ENCODE data around the gene POLR1F. TPM values are rescaled to one million over a fixed set of nuclear protein-coding genes. Genes with fewer than 3 reads are reported as not detected.

The POLR1F gene
- total RNA-seq, 1 experiment from 2014 or later, result 24.9 TPM

DNA sequence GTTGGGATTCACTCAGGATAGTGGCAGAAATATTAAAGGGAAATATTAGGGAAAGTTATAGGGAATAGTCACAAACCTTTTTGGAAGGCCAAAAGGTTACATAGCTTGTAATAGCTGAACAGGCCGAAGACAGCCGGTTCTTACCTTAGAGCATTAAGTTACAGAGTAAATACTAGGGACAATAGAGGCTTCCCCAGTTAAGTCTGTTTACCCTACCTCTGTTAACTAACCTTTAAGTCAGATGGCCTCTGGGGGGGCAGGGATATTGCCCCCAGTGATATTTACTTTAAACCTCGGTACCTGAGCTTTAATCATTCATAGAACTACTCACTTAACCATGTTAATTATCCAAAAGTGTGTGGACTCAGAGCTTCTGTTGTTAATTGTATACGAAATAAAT, 7.4 kb downstream of the POLR1F start:
- Histone ChIP-seq H3K4me1 (ENCODE audit: insufficient read depth, low read length) (no peaks in the 10 kb centered on the region), H3K79me2 (ENCODE audit: insufficient read depth, low read length) (no peaks in the 10 kb centered on the region; the same call in 1 of the 2 replicates), H3K27me3 (ENCODE audit: insufficient read depth, low read length) (no peaks in the 10 kb centered on the region), H2BK120ac (ENCODE audit: low read depth, low read length, poor library complexity, severe bottlenecking) (no peak overlapping the region), H2BK15ac (ENCODE audit: low read depth, low read length) (no peak overlapping the region), H3K4me2 (ENCODE audit: insufficient read depth, insufficient read length, low read length) (no peak overlapping the region), H3K23ac (ENCODE audit: insufficient read length, low read depth, low read length) (no peak overlapping the region), H2BK12ac (ENCODE audit: insufficient read length, low read depth, low read length) (no peak overlapping the region), H3K18ac (ENCODE audit: insufficient read length, low read depth, low read length) (no peak overlapping the region), H3K4ac (ENCODE audit: low read depth, low read length) (no peak overlapping the region), H3K9me3 (ENCODE audit: control insufficient read depth, low read depth, low read length) (no peaks in the 10 kb centered on the region), H3K56ac (ENCODE audit: insufficient read length, low read depth, low read length) (no peak overlapping the region), H4K91ac (ENCODE audit: insufficient read length, low read depth, low read length) (no peak overlapping the region), H3K27ac (ENCODE audit: insufficient read length, low read depth, low read length) (no peak overlapping the region), H2BK20ac (ENCODE audit: low read depth, low read length, poor library complexity, severe bottlenecking) (no peak overlapping the region), H3K9ac (ENCODE audit: extremely low read depth, insufficient read length, low read length) (no peak overlapping the region), H3K79me1 (ENCODE audit: insufficient read depth, low read depth, low read length, poor library complexity, severe bottlenecking) (no peaks in the 10 kb centered on the region), H4K20me1 (ENCODE audit: control insufficient read depth, insufficient read depth, insufficient read length) (no peaks in the 10 kb centered on the region), H2BK5ac (ENCODE audit: insufficient read length, low read length) (no peak overlapping the region), H3K23me2 (ENCODE audit: insufficient read length, low read depth, low read length, poor library complexity, severe bottlenecking) (no peaks in the 10 kb centered on the region), H3T11ph (ENCODE audit: low read length) (no peak overlapping the region), H2AFZ (ENCODE audit: low read length) (no peak overlapping the region), H4K8ac (replicated peaks; ENCODE audit: insufficient read length, low read depth, low read length) (no peak overlapping the region), H4K5ac (ENCODE audit: insufficient read length, low read depth, low read length) (no peak overlapping the region), H2AK5ac (ENCODE audit: insufficient read length, low read length) (no peak overlapping the region), H3K14ac (ENCODE audit: insufficient read depth, low read length) (no peak overlapping the region)
- Mint-ChIP-seq H3K36me3 (ENCODE audit: insufficient read depth in 1 of 3, low read depth in 3 of 3) (peaks cover 6 to 21% (median 14%) of the 10 kb centered on the region in 3 experiments; a peak in 6 of 7 replicates), H3K4me3 (no peak overlapping the region), H3K27ac (peak overlapping the region in 1 of 3 experiments; percentile 28; a peak in 1 of 7 replicates), H3K27me3 (ENCODE audit: low read depth) (no peaks in the 10 kb centered on the region), H3K4me1 (peaks cover 15 to 23% of the 10 kb centered on the region in 2 experiments), H3K9me3 (no peaks in the 10 kb centered on the region)
- WGBS (ENCODE audit: extremely low coverage, insufficient read length, low lambda C conversion rate), result no CpG with 5 or more reads among the region's 4 CpGs
- TF ChIP-seq, protein P1, sequence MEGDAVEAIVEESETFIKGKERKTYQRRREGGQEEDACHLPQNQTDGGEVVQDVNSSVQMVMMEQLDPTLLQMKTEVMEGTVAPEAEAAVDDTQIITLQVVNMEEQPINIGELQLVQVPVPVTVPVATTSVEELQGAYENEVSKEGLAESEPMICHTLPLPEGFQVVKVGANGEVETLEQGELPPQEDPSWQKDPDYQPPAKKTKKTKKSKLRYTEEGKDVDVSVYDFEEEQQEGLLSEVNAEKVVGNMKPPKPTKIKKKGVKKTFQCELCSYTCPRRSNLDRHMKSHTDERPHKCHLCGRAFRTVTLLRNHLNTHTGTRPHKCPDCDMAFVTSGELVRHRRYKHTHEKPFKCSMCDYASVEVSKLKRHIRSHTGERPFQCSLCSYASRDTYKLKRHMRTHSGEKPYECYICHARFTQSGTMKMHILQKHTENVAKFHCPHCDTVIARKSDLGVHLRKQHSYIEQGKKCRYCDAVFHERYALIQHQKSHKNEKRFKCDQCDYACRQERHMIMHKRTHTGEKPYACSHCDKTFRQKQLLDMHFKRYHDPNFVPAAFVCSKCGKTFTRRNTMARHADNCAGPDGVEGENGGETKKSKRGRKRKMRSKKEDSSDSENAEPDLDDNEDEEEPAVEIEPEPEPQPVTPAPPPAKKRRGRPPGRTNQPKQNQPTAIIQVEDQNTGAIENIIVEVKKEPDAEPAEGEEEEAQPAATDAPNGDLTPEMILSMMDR (conservative IDR thresholded peaks at IDR 0.05), result no peak
- DNase-seq, result no peak

Measured in H9 (cell line).